Measurements from ENCODE around the gene B3GAT1.

The B3GAT1 gene

GRCh38 chr11:134389464-134390180, 22.4 kb downstream of the B3GAT1 start:
- DNase-seq = no peak

GRCh38 chr11:134388590-134388989, 23.5 kb downstream of the B3GAT1 start:
- no peak for DNase-seq

DNA sequence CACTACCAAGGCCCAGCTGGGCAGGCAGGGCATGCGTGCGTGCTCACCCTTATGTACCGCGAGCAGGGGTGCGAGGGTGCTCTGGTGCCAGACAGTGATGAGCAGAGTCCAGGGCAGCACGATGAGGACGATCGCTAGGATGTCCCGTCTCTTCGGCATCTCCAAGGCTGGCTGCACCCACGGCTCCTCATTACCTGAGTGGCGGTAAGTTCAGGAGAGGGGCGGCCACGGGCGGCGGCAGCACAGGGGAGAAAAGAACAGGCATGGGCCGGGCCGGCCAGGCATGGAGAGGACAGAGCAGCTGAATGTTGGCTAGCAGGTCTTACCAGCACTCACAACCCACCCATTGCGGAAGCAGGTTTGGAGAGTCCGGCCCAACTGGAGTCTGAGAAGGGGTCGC, 24.5 kb downstream of the B3GAT1 start:
- no peak for DNase-seq

- DNase-seq = no peak
Observed at GRCh38 chr11:134386945-134387344, 25.1 kb downstream of the B3GAT1 start.

GRCh38 chr11:134385774-134386565, 26.1 kb downstream of the B3GAT1 start:
- no peak for DNase-seq

GRCh38 chr11:134385171-134385570, 26.9 kb downstream of the B3GAT1 start:
- no peak for DNase-seq

DNA sequence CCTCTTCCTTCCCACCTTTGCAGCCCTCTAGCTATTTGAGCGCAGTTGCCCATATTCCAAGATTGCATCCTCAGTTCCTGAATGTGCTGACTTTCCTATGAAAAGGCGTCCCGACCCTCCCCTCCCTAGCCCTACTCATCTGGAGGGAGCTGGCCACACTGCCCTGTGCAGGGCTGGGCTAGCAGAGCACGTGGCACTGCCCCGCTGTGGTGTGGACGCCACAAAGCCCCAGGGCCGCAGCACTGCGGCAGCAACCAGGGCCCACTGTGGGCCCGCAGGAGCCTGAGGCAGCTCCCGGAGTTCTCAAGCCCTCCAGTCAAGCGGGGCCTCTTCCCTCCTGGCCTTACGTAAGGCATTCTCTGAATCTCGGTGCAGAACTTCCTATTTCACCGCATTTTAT, 27.6 kb downstream of the B3GAT1 start:
- no peak for DNase-seq

- DNase-seq = no peak
Observed at GRCh38 chr11:134383576-134384221, 28.3 kb downstream of the B3GAT1 start.

- no peak for DNase-seq
Observed at GRCh38 chr11:134382830-134383229, 29.2 kb downstream of the B3GAT1 start.

DNA sequence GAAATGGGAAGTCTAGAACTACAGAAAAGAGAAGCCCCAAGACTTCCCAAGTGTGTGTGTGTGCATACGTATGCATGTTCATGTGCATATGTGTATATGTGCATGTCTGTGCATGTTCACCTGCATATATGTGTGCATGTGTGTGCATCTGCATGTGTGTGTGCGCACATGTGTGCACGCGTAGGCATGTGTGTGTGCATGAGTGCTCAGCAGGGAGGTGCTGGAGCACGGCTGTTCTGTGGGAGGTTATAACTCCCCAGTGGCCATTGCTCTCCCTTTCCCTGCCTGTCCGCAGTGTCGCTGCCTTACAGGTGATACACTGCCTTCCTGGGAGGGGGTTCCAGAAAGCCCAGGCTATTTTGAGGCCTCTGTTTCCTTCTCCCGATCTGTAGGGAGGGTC, 29.8 kb downstream of the B3GAT1 start:
- no peak for DNase-seq

DNA sequence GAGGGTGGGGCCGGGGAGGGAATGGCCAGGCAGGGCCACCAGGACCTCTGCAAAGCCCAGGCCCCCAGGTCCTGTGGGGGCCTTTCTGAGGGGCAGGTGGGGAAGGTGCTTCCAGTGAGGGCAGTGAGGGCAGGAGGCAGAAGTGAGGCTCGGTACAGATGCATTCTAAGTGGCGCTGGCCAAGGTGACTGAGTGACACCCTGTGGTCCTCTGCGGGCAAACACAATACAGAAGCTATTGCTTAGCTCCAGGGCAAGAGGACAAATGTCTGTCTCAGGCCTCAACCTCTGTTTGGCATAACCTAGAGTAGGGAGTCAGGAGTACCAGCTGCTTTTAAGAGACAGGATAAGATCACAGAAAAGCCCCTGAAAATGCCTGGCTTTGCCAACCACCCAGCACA, 31.3 kb downstream of the B3GAT1 start:
- no peak for DNase-seq

GRCh38 chr11:134380229-134380628, 31.8 kb downstream of the B3GAT1 start:
- no peak for DNase-seq

DNA sequence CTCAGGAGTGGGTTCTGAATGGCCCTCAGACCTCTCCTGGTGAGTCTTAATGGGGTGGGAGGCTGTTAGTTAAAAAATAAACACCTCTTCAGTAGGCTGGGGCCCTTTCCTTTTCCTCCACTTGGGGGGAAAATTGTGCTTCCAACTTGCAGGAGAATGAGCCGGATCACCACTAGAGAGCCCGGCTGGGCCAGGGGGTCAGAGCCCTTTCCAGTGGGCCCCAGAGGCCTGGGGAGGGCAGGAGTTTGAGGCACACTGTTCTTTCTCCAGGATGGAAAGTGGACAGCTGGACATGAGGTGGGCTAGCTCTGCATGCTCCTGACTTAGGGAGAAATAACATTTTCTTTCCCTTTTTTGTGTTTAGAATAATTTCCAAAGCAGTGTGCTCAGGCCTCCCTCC, 32.8 kb downstream of the B3GAT1 start:
- no peak for DNase-seq

- DNase-seq = no peak
Observed at GRCh38 chr11:134377876-134378275, 34.2 kb downstream of the B3GAT1 start.

- no peak for DNase-seq
Observed at GRCh38 chr11:134376150-134376921, 35.7 kb downstream of the B3GAT1 start.

- DNase-seq = no peak
Observed at GRCh38 chr11:134374891-134375550, 37.0 kb downstream of the B3GAT1 start.

- no peak for DNase-seq
Observed at GRCh38 chr11:134374171-134374570, 37.9 kb downstream of the B3GAT1 start.

GRCh38 chr11:134373591-134374052, 38.4 kb downstream of the B3GAT1 start:
- DNase-seq = no peak

DNA sequence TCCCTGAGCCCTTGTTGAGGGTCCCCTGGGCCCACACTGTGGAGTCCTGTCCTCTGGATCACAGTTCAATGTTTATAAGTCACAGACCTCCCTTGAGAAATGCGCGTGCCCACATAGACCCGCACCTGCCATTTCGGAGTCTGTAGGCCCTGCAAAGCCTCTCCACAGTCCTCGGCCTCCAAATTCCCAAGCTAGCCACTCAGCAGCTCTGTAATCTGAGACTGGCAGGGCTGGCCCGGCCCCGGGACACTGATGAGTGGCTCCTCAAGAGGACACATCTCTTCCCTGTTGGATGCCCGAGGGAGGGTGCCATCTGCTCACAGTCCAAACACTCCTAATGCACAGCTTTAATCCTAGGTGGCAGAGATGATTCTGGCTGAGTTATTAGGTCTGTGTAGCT, 39.1 kb downstream of the B3GAT1 start:
- DNase-seq = no peak

DNA sequence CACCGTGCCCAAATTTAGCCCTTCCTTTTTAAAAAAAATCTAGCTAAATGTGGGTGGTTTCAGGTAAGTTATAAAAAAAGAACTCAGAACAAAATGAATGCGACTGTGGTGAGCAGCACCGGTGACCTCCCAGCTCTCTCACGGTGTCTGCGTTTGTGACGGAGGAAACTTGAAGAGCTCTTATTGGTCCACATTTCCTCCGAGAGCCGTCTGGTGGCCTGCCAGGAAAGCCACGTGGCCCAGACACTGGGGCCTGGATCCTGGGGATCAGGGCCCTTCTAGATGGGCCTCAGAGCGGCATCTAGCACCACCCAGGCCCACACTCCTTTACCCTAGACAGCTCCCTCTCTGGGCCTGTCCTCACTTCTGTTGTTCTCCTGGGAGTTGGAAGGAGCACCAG, 39.5 kb downstream of the B3GAT1 start:
- no peak for DNase-seq

- no peak for DNase-seq
Observed at GRCh38 chr11:134371436-134372185, 40.4 kb downstream of the B3GAT1 start.
